Caco-2 (cell line): ENCODE data around the gene SNRPD3. TPM values are rescaled to one million over a fixed set of nuclear protein-coding genes. Genes with fewer than 3 reads are reported as not detected.
"Not testable (repeated sequence)": the region's sequence is repeated elsewhere in the genome, so short reads cannot be mapped to it uniquely, and the experiment has no call there.

ENCODE experiments used
- BruUV-seq: library from RNA; stranded (reverse); fragments of 400-500 nt; replicated peaks from 2 replicates; lab custom pipeline; 2021; lab: Mats Ljungman, UMichigan
- CTCF ChIA-PET: fragments of 300-600 bp; sonication (Branson Sonifier 250); formaldehyde crosslinking; loops from one replicate; lab custom pipeline; 2022; ENCODE audit warnings: antibody characterized with exemption; lab: Charles Lee
- POLR2A ChIA-PET: fragments of 300-600 bp; sonication (Branson Sonifier 250); formaldehyde crosslinking; loops from one replicate; lab custom pipeline; 2022; ENCODE audit warnings: antibody characterized with exemption; lab: Charles Lee
- DNase-seq, 2 experiments: peaks; one replicate each; pipeline versions ENCODE4 v3.0.0 to v3.0.0-alpha.2; 2020 to 2022
- H3K27me3 ChIP-seq: replicated peaks from 2 replicates; pipeline ENCODE4 v1.6.0; 2011; ENCODE audit warnings: low read length; ENCODE audit not compliant: control insufficient read depth, insufficient read depth
- H3K36me3 ChIP-seq: 2 replicates; pipeline ENCODE4 v1.5.1; 2011; ENCODE audit warnings: low read length; ENCODE audit not compliant: control insufficient read depth, insufficient read depth
- H3K4me1 ChIP-seq: fragments of 250-450 bp; sonication (Bioruptor Pico); 2 replicates; pipeline ENCODE4 v1.5.1; 2020; ENCODE audit warnings: mild to moderate bottlenecking
- H3K4me3 ChIP-seq: 2 replicates; pipeline ENCODE4 v1.5.1; 2011; ENCODE audit warnings: low read depth, mild to moderate bottlenecking, control low read depth, low read length
- H3K9me3 ChIP-seq: fragments of 250-450 bp; sonication (Bioruptor Pico); 2 replicates; pipeline ENCODE4 v1.5.1; 2020; ENCODE audit warnings: mild to moderate bottlenecking, moderate library complexity
- H3K27ac Mint-ChIP-seq: one replicate; pipeline ENCODE4 v1.8.0; 2022; ENCODE audit warnings: mixed read lengths; ENCODE audit not compliant: unreplicated experiment
- H3K27me3 Mint-ChIP-seq: one replicate; pipeline ENCODE4 v1.8.0; 2022; ENCODE audit warnings: mixed read lengths; ENCODE audit not compliant: insufficient read depth, unreplicated experiment
- H3K36me3 Mint-ChIP-seq: one replicate; pipeline ENCODE4 v1.8.0; 2022; ENCODE audit warnings: mild to moderate bottlenecking, mixed read lengths; ENCODE audit not compliant: insufficient read depth, unreplicated experiment
- H3K4me1 Mint-ChIP-seq: one replicate; pipeline ENCODE4 v1.8.0; 2022; ENCODE audit warnings: low read depth, mixed read lengths; ENCODE audit not compliant: unreplicated experiment
- H3K4me3 Mint-ChIP-seq: one replicate; pipeline ENCODE4 v1.8.0; 2022; ENCODE audit warnings: mild to moderate bottlenecking, moderate library complexity, mixed read lengths; ENCODE audit not compliant: unreplicated experiment
- H3K9me3 Mint-ChIP-seq: one replicate; pipeline ENCODE4 v1.8.0; 2022; ENCODE audit warnings: mixed read lengths; ENCODE audit not compliant: unreplicated experiment
- intact Hi-C: fragments of 100-400 bp; cut with micrococcal nuclease; formaldehyde crosslinking; loops from one replicate; pipeline ENCODE4 v1.10.0; 2022; ENCODE audit not compliant: unreplicated experiment
- total RNA-seq: library from RNA; stranded (reverse); gene quantifications from 2 replicates; pipeline ENCODE4 v1.2.3, GENCODE V29; 2022

Gene SNRPD3
- total RNA-seq, 1 experiment from 2014 or later: 202 TPM

- DNase-seq, H3K9me3 ChIP-seq, CTCF ChIA-PET, BruUV-seq, H3K4me1 ChIP-seq, H3K36me3 Mint-ChIP-seq, H3K4me3 ChIP-seq, H3K9me3 Mint-ChIP-seq, H3K4me1 Mint-ChIP-seq, H3K36me3 ChIP-seq, POLR2A ChIA-PET, intact Hi-C loops, H3K27me3 Mint-ChIP-seq, H3K27me3 ChIP-seq, H3K4me3 Mint-ChIP-seq, H3K27ac Mint-ChIP-seq: not testable (repeated sequence)
These were observed 51.7 kb downstream of the SNRPD3 start for GRCh38 chr22:24607429-24607983.

GRCh38 chr22:24608327-24608726 is 52.5 kb downstream of the SNRPD3 start:
- H3K4me1 Mint-ChIP-seq, H3K27me3 ChIP-seq, H3K27me3 Mint-ChIP-seq, H3K9me3 Mint-ChIP-seq, CTCF ChIA-PET, H3K9me3 ChIP-seq, DNase-seq, H3K4me3 ChIP-seq, POLR2A ChIA-PET, H3K4me3 Mint-ChIP-seq, BruUV-seq, H3K4me1 ChIP-seq, H3K36me3 Mint-ChIP-seq, H3K27ac Mint-ChIP-seq, intact Hi-C loops, H3K36me3 ChIP-seq: not testable (repeated sequence)

GRCh38 chr22:24609888-24610287 is 54.1 kb downstream of the SNRPD3 start:
- H3K27ac Mint-ChIP-seq, BruUV-seq, CTCF ChIA-PET, H3K4me1 ChIP-seq, H3K4me3 ChIP-seq, H3K27me3 ChIP-seq, H3K4me3 Mint-ChIP-seq, POLR2A ChIA-PET, H3K4me1 Mint-ChIP-seq, H3K36me3 ChIP-seq, DNase-seq, H3K9me3 Mint-ChIP-seq, intact Hi-C loops, H3K36me3 Mint-ChIP-seq, H3K9me3 ChIP-seq, H3K27me3 Mint-ChIP-seq: not testable (repeated sequence)

GRCh38 chr22:24614794-24615193 is 59.0 kb downstream of the SNRPD3 start:
- H3K4me3 ChIP-seq, POLR2A ChIA-PET, H3K27me3 ChIP-seq, H3K9me3 ChIP-seq, H3K4me3 Mint-ChIP-seq, H3K4me1 ChIP-seq, DNase-seq, H3K4me1 Mint-ChIP-seq, intact Hi-C loops, H3K27me3 Mint-ChIP-seq, CTCF ChIA-PET, H3K27ac Mint-ChIP-seq, BruUV-seq, H3K36me3 Mint-ChIP-seq, H3K9me3 Mint-ChIP-seq, H3K36me3 ChIP-seq: not testable (repeated sequence)

- H3K4me3 Mint-ChIP-seq, H3K36me3 Mint-ChIP-seq, H3K4me3 ChIP-seq, H3K9me3 ChIP-seq, H3K27ac Mint-ChIP-seq, POLR2A ChIA-PET, H3K27me3 Mint-ChIP-seq, BruUV-seq, H3K27me3 ChIP-seq, H3K9me3 Mint-ChIP-seq, DNase-seq, H3K36me3 ChIP-seq, H3K4me1 Mint-ChIP-seq, H3K4me1 ChIP-seq, intact Hi-C loops: not testable (repeated sequence)
- CTCF ChIA-PET: interaction anchor here (0.7 kb wide), 1 partner anchor 66 kb away, joined by 3 read pairs; the partner anchor contains the start of gene GUCD1
These were observed 65.4 kb downstream of the SNRPD3 start for GRCh38 chr22:24621244-24621643.

GRCh38 chr22:24622596-24622995 is 66.8 kb downstream of the SNRPD3 start:
- H3K9me3 ChIP-seq, H3K4me3 Mint-ChIP-seq, CTCF ChIA-PET, POLR2A ChIA-PET, H3K27ac Mint-ChIP-seq, H3K4me1 ChIP-seq, H3K9me3 Mint-ChIP-seq, H3K36me3 Mint-ChIP-seq, intact Hi-C loops, H3K27me3 Mint-ChIP-seq, H3K36me3 ChIP-seq, BruUV-seq, H3K4me1 Mint-ChIP-seq, H3K4me3 ChIP-seq, H3K27me3 ChIP-seq, DNase-seq: not testable (repeated sequence)
